Heart left ventricle (tissue), 16 donors: ENCODE measurements around the gene FAF1. TPM values are rescaled to one million over a fixed set of nuclear protein-coding genes. Genes with fewer than 3 reads are reported as not detected.

Source experiments
- ATAC-seq, 4 donors: fragments of 200-7000 bp; cut with Tn5 transposase; one replicate each; pipeline ENCODE4 v1.9.1; 2020 to 2022; ENCODE audit warnings: moderate library complexity in 4 of 4, mild to moderate bottlenecking in 3 of 4, moderate number of reproducible peaks in 1 of 4
- DNase-seq, 5 donors: peaks; one replicate each; pipeline ENCODE4 v3.0.0-alpha.2; 2020
- H3K27ac ChIP-seq, 12 donors: fragments of 200-600 bp; sonication (generic) in 4 of 12; one replicate each; pipeline versions ENCODE4 v1.5.0 to v1.8.0; 2016 to 2022; ENCODE audit warnings: mild to moderate bottlenecking in 2 of 12
- H3K27me3 ChIP-seq, 9 donors: fragments of 200-600 bp; sonication (generic) in 2 of 9; one replicate each; pipeline versions ENCODE4 v1.5.1 to v1.8.0; 2016 to 2022; ENCODE audit warnings: mild to moderate bottlenecking in 3 of 9
- H3K36me3 ChIP-seq, 9 donors: fragments of 200-600 bp; sonication (generic) in 2 of 9; one replicate each; pipeline versions ENCODE4 v1.5.0 to v1.8.0; 2018 to 2022; ENCODE audit warnings: mild to moderate bottlenecking in 2 of 9
- H3K4me1 ChIP-seq, 12 donors: fragments of 200-600 bp; sonication (generic) in 4 of 12; one replicate each; pipeline versions ENCODE4 v1.5.0 to v1.8.0; 2016 to 2022; ENCODE audit warnings: mild to moderate bottlenecking in 3 of 12
- H3K4me3 ChIP-seq, 12 donors: fragments of 200-600 bp; sonication (generic) in 4 of 12; one replicate each; pipeline versions ENCODE4 v1.5.0 to v1.8.0; 2017 to 2022; ENCODE audit warnings: mild to moderate bottlenecking in 9 of 12, moderate library complexity in 4 of 12
- H3K9me3 ChIP-seq, 12 donors: fragments of 200-600 bp; sonication (generic) in 4 of 12; one replicate each; pipeline versions ENCODE4 v1.5.0 to v1.8.0; 2016 to 2022; ENCODE audit warnings: mild to moderate bottlenecking in 1 of 12
- CTCF ChIP-seq, 12 donors: fragments of 200-600 bp; sonication (generic) in 4 of 12; IDR thresholded peaks; one replicate each; pipeline versions ENCODE4 v1.5.0 to v1.8.0; 2018 to 2022; ENCODE audit warnings: antibody characterized with exemption in 12 of 12, mild to moderate bottlenecking in 5 of 12
- POLR2A ChIP-seq, 2 donors: fragments of 450-650 bp; IDR thresholded peaks; one replicate each; pipeline ENCODE4 v1.6.1; 2017; ENCODE audit warnings: antibody characterized with exemption in 2 of 2, mild to moderate bottlenecking in 2 of 2, moderate library complexity in 2 of 2
- WGBS, 4 donors: extraction: QIAGEN DNeasy Blood & Tissue Kit in 2 of 4; methylation state at CpG; one replicate each; pipeline versions ENCODE4 v1.1.5 to v1.1.7; 2013 to 2018; 5-methylcytosine and 5-hydroxymethylcytosine counted together
- intact Hi-C, 10 donors: fragments of 100-400 bp; cut with DNase I; formaldehyde crosslinking; loops; one replicate each; pipeline versions ENCODE4 v1.11.1 to v1.14.2; 2022
- polyA plus RNA-seq, 2 donors: library from polyadenylated mRNA; stranded (reverse); fragments of 200-250 nt; gene quantifications; one replicate each; pipeline ENCODE4 v1.2.3, GENCODE V29; 2013
- total RNA-seq, 9 donors: library from RNA; depleted of rRNA in 2 of 9; stranded (reverse); fragments of >200 nt in 2 of 9; fragmentation: NEBNext Ultra II Directional in 3 of 9; extraction: Animal tissue kit (Norgen Biotek cat#: 25700) in 3 of 9; gene quantifications; one replicate each; pipeline versions ENCODE4 v1.1.0 to v1.2.4, GENCODE V29; 2016 to 2023
- donor health status: ischemic (EF 13 %, LVEDD 7.1; RV severe dilation, severe dysfunction).
- donor health status: healthy with polysubstance abuse.
- donor health status: DM: no; HTN: yes; CAD: no.
- donor health status: DM: no; HTN: no; CAD: no.
- donor health status: ischemic (EF 25% LVEDD 6.9; RV normal size, moderate dysfunction).
- donor health status: ischemic (EF 25% LVEDD 5.7; RV mildly dilated, moderate dysfunction).
- donor health status: healthy.
- donor health status: DM: yes; HTN: yes; CAD: no.
- donor health status: ischemic (EF 35%, LVEDD 5.7; RV mildly dilated, moderate dysfunction).
- donor health status: nonischemic (EF 11% LVEDD 7.7; RV severe dilation, severe dysfunction).
- donor health status: DM: yes; HTN: yes; CAD: no.
- donor health status: PGD.
- donor health status: ischemic (EF 29% LVEDD 5.4; RV normal size, mild dysfunction).
- donor health status: nonischemic (EF 23%, LVEDD 6.1; RV moderate dilation, normal function).

FAF1 gene
- total and polyA plus RNA-seq, 11 donors = 41.0 to 112 (median 81.3) TPM

- H3K27me3 ChIP-seq = no peaks in the 10 kb centered on the region
- intact Hi-C loops = loop anchor here in 1 of 10 donors (10.0 kb wide), 1 partner anchor 61 kb away; no protein-coding TSS in a partner anchor
Observed at GRCh38 chr1:50634251-50634650, 325.8 kb downstream of the FAF1 start.

GRCh38 chr1:50633465-50633864, 326.6 kb downstream of the FAF1 start:
- H3K4me1 ChIP-seq = peaks cover 0 to 14% (median 0%) of the 10 kb centered on the region in 12 donors
- WGBS, 4 donors = 61 to 68% (median 66%) methylated on average over 6 of the region's 6 CpGs
- intact Hi-C loops = loop anchor here in 1 of 10 donors (10.0 kb wide), 1 partner anchor 61 kb away; no protein-coding TSS in a partner anchor
- H3K4me3 ChIP-seq = no peak overlapping the region
- H3K9me3 ChIP-seq = no peaks in the 10 kb centered on the region
- no peak overlapping the region for H3K27ac ChIP-seq
- H3K36me3 ChIP-seq = no peaks in the 10 kb centered on the region
- TF ChIP-seq POLR2A (IDR thresholded peaks at IDR 0.05) (no peak), CTCF (IDR thresholded peaks at IDR 0.05) (no peak)
- no peaks in the 10 kb centered on the region for H3K27me3 ChIP-seq
- ATAC-seq (no peak), DNase-seq (no peak)

More at GRCh38 chr1:50634251-50634650, 325.8 kb downstream of the FAF1 start:
- H3K9me3 ChIP-seq = no peaks in the 10 kb centered on the region
- H3K36me3 ChIP-seq = no peaks in the 10 kb centered on the region
- peaks cover 0 to 14% (median 0%) of the 10 kb centered on the region in 12 donors for H3K4me1 ChIP-seq
- TF ChIP-seq POLR2A (IDR thresholded peaks at IDR 0.05) (no peak), CTCF (IDR thresholded peaks at IDR 0.05) (no peak)
- ATAC-seq (no peak), DNase-seq (no peak)
- WGBS, 4 donors = 74 to 91% (median 79%) methylated on average over 1 of the region's 1 CpG
- H3K27ac ChIP-seq = no peak overlapping the region
- no peak overlapping the region for H3K4me3 ChIP-seq

GRCh38 chr1:50631161-50631560, 328.9 kb downstream of the FAF1 start:
- Histone ChIP-seq H3K9me3 (no peaks in the 10 kb centered on the region), H3K27me3 (no peaks in the 10 kb centered on the region), H3K4me3 (no peak overlapping the region), H3K27ac (no peak overlapping the region), H3K4me1 (peaks cover 0 to 14% (median 0%) of the 10 kb centered on the region in 12 donors), H3K36me3 (no peaks in the 10 kb centered on the region)
- ATAC-seq = no peak
- intact Hi-C loops = loop anchor here in 1 of 10 donors (10.0 kb wide), 1 partner anchor 64 kb away; no protein-coding TSS in a partner anchor
- TF ChIP-seq CTCF (IDR thresholded peaks at IDR 0.05) (no peak), POLR2A (IDR thresholded peaks at IDR 0.05) (no peak)
- no peak for DNase-seq

- WGBS, 4 donors = 95 to 100% (median 99%) methylated on average over 2 of the region's 2 CpGs
- Histone ChIP-seq H3K9me3 (no peaks in the 10 kb centered on the region), H3K36me3 (no peaks in the 10 kb centered on the region), H3K4me1 (no peaks in the 10 kb centered on the region), H3K4me3 (no peak overlapping the region), H3K27me3 (no peaks in the 10 kb centered on the region), H3K27ac (no peak overlapping the region)
- ATAC-seq (no peak), DNase-seq (no peak)
- intact Hi-C loops = no loop called here
- TF ChIP-seq POLR2A (IDR thresholded peaks at IDR 0.05) = no peak
- TF ChIP-seq CTCF (IDR thresholded peaks at IDR 0.05) = no peak
Observed at GRCh38 chr1:50622259-50622658, 337.8 kb downstream of the FAF1 start.
